GM21515 (cell line): Measurements from ENCODE around the gene TP53I13.

Experiments
- ATAC-seq: cut with Tn5 transposase; IDR thresholded peaks from one replicate; pipeline ENCODE4 v1.9.1; 2021; ENCODE audit not compliant: unreplicated experiment

Gene TP53I13

GRCh38 chr17:29579866-29580771 lies 11.6 kb downstream of the TP53I13 start:
- ATAC-seq, result no peak

GRCh38 chr17:29581583-29582253 lies 13.2 kb downstream of the TP53I13 start:
- no peak for ATAC-seq

GRCh38 chr17:29582254-29582765 lies 13.8 kb downstream of the TP53I13 start:
- no peak for ATAC-seq

- ATAC-seq, result no peak
These were observed 14.3 kb downstream of the TP53I13 start for GRCh38 chr17:29582772-29583171.

- ATAC-seq, result no peak
These were observed 15.1 kb downstream of the TP53I13 start for GRCh38 chr17:29583324-29584248.

- no peak for ATAC-seq
These were observed 16.1 kb downstream of the TP53I13 start for GRCh38 chr17:29584452-29585079.

- no peak for ATAC-seq
These were observed 16.7 kb downstream of the TP53I13 start for GRCh38 chr17:29585080-29585751.

GRCh38 chr17:29586676-29587469 lies 18.4 kb downstream of the TP53I13 start:
- ATAC-seq, result no peak

GRCh38 chr17:29587591-29587990 lies 19.1 kb downstream of the TP53I13 start:
- no peak for ATAC-seq

GRCh38 chr17:29588017-29588561 lies 19.6 kb downstream of the TP53I13 start:
- no peak for ATAC-seq

GRCh38 chr17:29588562-29589411 lies 20.3 kb downstream of the TP53I13 start:
- ATAC-seq, result peak; percentile 2

GRCh38 chr17:29589524-29590410 lies 21.3 kb downstream of the TP53I13 start, which contains the start of gene GIT1:
TSS of gene GIT1 (minus strand) at chr17:29589648. CDS start at chr17:29589378, 270 bp downstream.
- peak; percentile 47 for ATAC-seq

- ATAC-seq, result no peak
These were observed 22.1 kb downstream of the TP53I13 start for GRCh38 chr17:29590411-29591145.

GRCh38 chr17:29591146-29591736 lies 22.7 kb downstream of the TP53I13 start:
- ATAC-seq, result no peak

GRCh38 chr17:29591737-29592608 lies 23.5 kb downstream of the TP53I13 start:
- ATAC-seq, result no peak
